ENCODE measurements around the gene ITSN2.

ITSN2 gene

GRCh38 chr2:24272161-24272802 is 88.1 kb downstream of the ITSN2 start:
- H3K4me3 ChIP-seq (ENCODE audit: low read depth, low read length) = no peak overlapping the region
- no peak for TF ChIP-seq CTCF (IDR thresholded peaks at IDR 0.05; ENCODE audit: control insufficient read depth, extremely low read depth, insufficient read depth)
- no peak for DNase-seq (ENCODE audit: low read depth)

GRCh38 chr2:24269265-24269664 is 91.1 kb downstream of the ITSN2 start:
- DNase-seq (ENCODE audit: low read depth) = no peak
- no peak for TF ChIP-seq CTCF (IDR thresholded peaks at IDR 0.05; ENCODE audit: control insufficient read depth, extremely low read depth, insufficient read depth)
- no peak overlapping the region for H3K4me3 ChIP-seq (ENCODE audit: low read depth, low read length)

- H3K4me3 ChIP-seq (ENCODE audit: low read depth, low read length) = no peak overlapping the region
- DNase-seq (ENCODE audit: low read depth) = no peak
Observed at GRCh38 chr2:24265212-24265611, 95.1 kb downstream of the ITSN2 start.

GRCh38 chr2:24262421-24262970 is 97.8 kb downstream of the ITSN2 start:
- DNase-seq (ENCODE audit: low read depth) = no peak
- TF ChIP-seq CTCF (IDR thresholded peaks at IDR 0.05; ENCODE audit: control insufficient read depth, extremely low read depth, insufficient read depth) = no peak
- H3K4me3 ChIP-seq (ENCODE audit: low read depth, low read length) = no peak overlapping the region

More at GRCh38 chr2:24265212-24265611, 95.1 kb downstream of the ITSN2 start:
- TF ChIP-seq CTCF (IDR thresholded peaks at IDR 0.05; ENCODE audit: control insufficient read depth, extremely low read depth, insufficient read depth) = no peak

GRCh38 chr2:24261441-24261840 is 98.9 kb downstream of the ITSN2 start:
- no peak for TF ChIP-seq CTCF (IDR thresholded peaks at IDR 0.05; ENCODE audit: control insufficient read depth, extremely low read depth, insufficient read depth)
- DNase-seq (ENCODE audit: low read depth) = no peak
- no peak overlapping the region for H3K4me3 ChIP-seq (ENCODE audit: low read depth, low read length)

GRCh38 chr2:24259316-24259715 is 101.0 kb downstream of the ITSN2 start:
- DNase-seq (ENCODE audit: low read depth) = no peak
- no peak overlapping the region for H3K4me3 ChIP-seq (ENCODE audit: low read depth, low read length)
- TF ChIP-seq CTCF (IDR thresholded peaks at IDR 0.05; ENCODE audit: control insufficient read depth, extremely low read depth, insufficient read depth) = no peak

GRCh38 chr2:24258718-24259117 is 101.6 kb downstream of the ITSN2 start:
- TF ChIP-seq CTCF (IDR thresholded peaks at IDR 0.05; ENCODE audit: control insufficient read depth, extremely low read depth, insufficient read depth) = no peak
- DNase-seq (ENCODE audit: low read depth) = no peak
- no peak overlapping the region for H3K4me3 ChIP-seq (ENCODE audit: low read depth, low read length)

All from LNCaP clone FGC (cell line).